NCI-H748 treated with DMSO at 0.1 percent for 48 hours (cell line): ENCODE measurements around the gene NT5DC1.
"Not testable (repeated sequence)": the region's sequence is repeated elsewhere in the genome, so short reads cannot be mapped to it uniquely, and the experiment has no call there.

Source experiments
- DNase-seq: peaks from one replicate; lab custom pipeline; 2025; lab: John Stamatoyannopoulos, UW

NT5DC1 gene

DNA sequence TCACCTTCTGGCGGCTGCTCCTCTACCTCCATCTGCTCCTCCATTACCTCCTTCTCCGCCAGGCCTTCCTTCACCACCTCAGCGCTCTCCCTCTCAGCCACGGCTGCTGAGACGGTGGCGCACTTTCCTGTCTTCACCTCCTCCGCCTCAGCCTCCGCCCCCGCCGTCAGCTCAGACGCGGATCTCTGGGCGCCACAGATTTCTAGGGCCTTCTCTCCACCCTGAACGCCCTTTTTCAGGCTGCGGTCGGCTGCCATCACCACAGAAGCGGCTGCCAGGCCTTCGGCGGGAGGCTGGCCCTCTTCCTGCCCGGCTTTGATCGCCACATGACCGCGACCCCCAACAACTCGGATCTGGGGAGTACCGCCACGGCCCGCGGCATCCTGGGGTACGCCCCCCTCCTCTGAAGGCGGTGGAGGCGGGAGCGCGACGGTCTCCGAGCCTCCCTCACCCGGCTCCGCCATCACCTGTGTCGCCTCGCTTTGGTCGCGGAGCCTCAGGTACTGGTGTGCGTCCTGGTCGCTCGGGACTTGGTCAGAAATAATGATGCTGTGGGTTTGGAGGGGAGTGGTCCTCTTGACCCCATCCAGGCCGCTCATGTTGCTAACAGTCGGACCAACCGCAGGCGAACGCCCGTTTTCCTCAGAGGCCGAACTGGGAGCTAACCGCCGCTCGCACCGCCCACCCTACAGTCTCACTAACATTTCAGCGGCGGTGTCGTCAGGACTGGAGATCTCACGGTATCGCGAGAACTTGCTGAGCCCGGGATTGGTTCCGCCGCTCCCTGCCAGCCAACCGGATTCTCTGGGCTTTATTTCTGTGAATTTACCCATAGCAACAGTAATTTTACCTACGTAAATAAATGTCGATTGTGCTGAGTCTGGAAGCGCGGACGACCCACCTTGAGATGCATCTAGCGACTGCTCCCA, 178.8 kb downstream of the NT5DC1 start, which contains the start of gene TSPYL1:
TSS of gene TSPYL1 (minus strand) at position 699 of the 929 bp plus-strand sequence. CDS start at position 599, 100 bp downstream.
- DNase-seq = peak; percentile 97

DNA sequence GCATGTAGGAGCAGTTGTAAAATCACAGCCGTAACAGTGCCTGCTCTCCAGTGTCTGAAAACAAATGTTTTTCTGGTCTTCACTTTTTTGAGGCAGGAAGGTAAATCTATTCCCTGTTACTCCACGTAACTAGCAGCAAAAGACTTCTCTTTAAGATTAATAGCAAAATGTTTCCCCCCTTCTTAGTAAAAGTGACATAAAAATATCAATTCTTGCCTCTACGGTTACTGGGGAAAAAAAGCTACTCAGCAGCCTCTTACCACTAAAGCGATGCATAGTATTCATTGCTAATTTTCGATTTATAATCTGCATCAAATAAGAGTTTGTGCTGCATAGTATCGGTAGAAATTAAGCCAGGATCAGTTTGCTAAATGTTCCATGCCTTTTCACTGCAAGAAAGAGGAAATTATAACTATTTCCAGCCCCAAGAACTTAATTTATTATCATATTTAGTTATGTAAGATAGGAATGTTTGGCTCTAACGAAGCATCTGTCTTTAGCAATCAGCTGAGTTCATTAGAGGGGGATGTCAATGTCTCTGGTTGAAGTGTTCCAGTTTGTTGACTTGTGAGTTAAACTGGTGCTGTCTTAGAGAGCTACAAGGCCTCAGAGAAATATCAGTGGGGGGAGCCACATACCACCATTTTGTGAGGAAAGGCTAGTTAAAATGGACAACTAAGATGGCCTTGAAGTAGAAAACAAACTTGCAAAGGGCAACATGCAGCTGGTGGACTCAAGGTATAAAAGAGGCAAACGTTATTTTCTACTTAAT, 179.7 kb downstream of the NT5DC1 start:
- no peak for DNase-seq

DNA sequence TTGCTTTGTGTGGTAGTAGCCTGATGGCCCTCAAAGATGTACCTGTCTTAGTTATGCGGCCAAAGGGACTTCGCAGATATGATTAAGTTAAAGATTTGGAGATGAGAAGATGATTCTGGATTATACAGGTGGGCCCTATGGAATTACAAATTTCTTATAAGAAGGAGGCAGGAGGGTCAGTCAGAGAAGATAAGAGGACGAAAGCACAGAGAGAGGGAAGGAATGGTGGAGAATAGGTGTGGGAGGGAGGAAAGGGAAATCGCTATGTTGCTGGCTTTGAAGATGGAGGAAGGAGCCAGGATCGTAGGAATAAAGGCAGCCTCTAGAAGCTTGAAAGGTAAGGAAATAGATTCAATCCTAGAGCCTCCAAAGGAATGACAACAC, 180.3 kb downstream of the NT5DC1 start:
- no peak for DNase-seq

DNA sequence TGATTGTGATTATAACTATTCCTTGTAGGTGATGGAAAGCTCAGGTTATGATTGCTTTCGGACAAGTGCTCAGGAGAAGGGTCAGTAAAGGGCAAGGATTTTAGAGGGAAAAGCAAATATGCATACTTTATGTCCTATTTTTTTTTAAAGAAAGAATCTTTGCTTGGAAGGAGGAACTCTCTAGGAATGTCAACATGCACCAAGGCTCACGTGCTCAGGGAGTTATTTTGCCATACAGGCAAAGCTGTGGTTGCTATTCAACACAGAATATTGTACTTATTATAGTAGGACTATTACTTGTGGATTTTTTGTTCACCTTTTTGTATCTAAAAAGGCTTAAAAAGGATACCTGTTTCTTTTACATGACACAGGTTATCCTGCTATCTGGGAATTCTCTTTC, 182.0 kb downstream of the NT5DC1 start:
- DNase-seq = no peak

DNA sequence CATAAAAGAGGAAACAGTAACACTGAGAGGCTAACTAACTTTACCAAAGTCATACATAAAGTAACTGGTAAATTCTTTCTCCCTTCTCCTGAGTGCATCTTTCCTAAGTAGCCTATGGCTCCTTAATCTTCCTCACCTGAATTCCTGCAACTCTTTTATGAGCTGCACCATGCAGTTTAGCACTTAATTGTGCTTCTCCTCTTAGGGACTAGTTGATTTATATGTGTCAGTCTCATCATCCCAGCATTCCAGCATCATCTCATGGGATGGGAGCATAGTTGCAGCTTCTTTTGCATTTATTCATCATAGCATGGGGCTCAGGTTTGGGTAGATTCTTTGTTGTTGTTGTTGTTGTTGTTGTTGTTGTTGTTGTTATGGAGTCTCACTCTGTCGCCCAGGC, 182.5 kb downstream of the NT5DC1 start:
- DNase-seq = no peak

DNA sequence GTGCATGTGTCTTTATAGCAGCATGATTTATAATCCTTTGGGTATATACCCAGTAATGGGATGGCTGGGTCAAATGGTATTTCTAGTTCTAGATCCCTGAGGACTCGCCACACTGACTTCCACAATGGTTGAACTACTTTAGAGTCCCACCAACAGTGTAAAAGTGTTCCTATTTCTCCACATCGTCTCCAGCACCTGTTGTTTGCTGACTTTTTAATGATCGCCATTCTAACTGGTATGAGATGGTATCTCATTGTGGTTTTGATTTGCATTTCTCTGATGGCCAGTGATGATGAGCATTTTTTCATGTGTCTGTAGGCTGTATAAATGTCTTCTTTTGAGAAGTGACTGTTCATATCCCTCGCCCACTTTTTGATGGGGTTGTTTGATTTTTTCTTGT, 184.3 kb downstream of the NT5DC1 start:
- DNase-seq = not testable (repeated sequence)

DNA sequence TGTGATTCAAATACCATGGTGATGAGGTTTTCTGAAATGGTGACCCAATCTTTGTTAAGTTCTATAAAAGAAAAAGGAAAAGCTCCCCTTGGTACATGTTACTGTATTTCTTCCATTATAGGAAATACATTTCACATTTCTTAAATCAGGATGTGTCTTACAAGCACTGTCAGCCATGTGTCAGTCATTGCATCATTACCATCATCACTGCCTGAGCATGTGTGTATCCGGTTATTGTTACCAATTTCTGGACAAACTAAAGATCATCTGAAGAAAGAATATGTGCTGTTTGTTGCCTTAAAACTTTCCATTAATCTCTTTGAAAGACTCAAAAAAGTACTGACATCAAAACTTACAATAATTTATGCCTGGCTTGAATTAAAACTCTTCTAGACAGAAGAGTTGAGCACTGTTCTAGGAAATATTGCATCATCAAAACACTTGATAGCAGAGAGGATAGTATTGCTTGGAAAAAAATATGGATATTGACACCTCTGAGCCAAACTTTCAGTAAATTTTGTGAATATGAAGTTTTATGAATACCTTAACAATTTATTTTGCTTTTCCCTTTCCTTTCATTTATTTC, 186.2 kb downstream of the NT5DC1 start:
- no peak for DNase-seq

DNA sequence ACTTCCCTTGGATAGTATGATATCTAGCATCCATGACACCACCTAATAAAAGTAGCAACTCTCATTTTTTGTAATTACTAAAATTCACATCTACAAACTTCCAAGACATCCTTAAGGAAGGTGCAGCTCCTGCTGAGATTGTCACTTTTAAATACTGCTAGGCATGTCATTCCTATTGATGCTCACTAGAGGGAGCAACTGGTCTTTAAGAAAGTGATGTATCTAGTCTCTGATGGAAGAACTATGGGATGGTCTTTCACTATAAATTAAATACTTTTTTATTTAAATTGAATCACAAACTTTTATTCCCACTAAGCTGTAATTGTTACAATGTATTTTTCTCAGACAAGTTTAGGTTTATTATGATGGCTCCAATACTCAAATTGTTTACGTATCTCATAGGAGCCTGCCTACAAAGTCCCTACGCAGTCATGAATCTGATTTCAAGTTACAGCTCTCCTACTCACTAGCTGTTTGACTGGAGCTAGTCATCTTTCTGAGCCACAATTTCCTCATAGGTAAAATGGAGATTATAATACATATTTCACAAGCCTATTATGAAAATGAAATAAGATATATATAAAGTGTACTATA, 187.1 kb downstream of the NT5DC1 start:
- DNase-seq = peak; percentile 28

DNA sequence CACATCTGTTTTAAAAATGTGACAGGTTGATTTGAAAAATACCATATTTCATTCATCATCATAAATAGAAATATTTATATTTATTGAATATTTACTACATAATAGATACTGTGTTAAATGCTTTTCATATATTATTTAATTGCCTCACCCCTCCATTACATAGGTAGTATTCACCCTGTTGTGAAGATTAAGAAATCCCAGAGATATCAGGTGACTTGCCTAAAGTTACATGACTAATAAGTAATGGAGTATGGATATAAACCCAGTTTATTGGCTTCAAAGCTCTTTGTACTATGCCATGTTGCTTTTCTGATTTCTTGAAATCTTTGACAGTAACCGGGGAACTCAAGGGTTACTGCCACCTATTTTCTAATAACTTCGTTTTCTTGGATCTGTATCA, 189.2 kb downstream of the NT5DC1 start:
- no peak for DNase-seq

DNA sequence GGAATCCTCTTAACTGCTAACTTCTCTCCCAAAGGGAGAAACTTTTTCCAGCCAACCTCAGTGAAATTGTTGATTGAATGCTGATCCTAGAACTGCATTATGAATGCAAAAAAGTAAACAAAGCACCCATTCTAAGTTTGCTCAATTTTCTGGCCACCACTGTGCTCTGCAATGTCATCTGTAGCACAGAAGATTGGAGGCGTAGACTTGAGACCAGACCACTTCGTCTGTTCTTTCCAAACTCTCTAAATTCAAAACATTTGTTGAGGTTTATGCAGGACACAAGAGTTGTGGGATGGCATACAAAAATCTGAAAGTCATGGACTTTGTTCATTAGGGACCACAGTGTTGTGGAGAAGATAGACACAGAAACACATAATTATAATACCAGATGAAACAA, 190.1 kb downstream of the NT5DC1 start:
- no peak for DNase-seq

DNA sequence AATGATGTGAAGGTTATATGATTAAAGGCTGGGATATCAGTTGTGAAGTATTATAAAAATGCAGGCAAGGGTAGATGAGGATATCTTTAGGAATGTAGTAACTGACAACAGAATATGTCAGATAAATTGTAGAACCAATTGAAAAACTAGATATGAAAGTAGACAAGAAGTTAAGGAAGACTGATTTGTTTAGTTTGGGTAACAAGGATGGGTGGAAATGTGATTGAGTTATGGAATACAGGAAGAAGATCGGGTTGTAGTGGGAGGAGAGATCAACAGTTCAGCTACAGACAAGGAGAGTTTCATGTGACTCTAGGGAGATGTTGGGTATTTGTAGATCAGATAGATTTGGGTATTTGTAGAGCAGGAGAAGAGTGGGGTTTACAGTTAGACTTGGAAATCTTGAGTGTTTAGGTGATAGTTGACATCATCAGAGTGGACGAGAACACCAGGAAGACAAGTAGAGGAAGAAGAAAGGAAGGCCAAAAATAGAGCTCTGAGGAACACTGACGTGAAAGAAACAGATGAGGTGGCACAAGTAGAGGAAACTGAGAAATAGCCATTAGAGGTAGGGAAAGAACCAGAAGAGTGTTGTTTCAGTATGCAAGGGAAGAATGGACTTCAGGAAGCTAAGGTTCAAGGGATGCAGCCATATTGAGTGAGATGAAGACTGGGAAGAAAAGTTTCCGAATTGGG, 191.2 kb downstream of the NT5DC1 start:
- DNase-seq = no peak

DNA sequence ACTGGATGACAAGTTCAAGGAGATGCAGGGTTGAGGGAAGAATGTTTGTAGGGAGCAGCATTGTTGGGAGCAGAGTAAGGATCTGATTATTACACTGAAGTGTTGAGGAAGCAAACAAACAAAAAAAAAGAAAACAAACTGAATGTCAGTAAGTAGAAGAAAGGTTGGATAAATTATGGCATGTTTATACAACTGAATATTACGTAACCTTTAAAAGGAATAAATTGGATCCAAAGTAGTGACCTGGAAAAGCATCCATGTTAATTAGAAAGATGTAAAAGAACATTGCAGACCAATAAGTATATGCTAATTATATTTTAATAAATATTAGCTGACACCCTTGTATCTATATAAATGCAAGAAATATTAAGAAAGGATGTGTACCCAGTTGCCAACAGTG, 191.9 kb downstream of the NT5DC1 start:
- DNase-seq = no peak

DNA sequence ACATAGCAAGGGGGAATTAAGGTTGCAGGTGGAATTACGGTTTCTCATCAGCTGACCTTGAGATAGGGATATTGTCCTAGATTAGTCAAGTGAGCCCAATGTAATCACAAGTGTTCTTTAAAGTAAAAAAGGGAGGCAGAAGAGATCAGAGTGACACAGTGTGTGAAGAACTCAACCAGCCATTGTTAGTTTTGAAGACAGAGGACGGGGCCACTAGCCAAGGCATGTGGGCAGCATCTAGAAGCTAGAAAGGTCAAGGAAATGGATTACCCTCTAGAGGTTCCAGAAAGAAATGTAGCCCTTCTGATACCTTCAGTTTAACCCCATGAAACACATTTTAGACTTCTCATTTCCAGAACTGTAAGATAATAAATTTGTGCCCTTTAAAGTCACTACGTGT, 197.6 kb downstream of the NT5DC1 start:
- no peak for DNase-seq

DNA sequence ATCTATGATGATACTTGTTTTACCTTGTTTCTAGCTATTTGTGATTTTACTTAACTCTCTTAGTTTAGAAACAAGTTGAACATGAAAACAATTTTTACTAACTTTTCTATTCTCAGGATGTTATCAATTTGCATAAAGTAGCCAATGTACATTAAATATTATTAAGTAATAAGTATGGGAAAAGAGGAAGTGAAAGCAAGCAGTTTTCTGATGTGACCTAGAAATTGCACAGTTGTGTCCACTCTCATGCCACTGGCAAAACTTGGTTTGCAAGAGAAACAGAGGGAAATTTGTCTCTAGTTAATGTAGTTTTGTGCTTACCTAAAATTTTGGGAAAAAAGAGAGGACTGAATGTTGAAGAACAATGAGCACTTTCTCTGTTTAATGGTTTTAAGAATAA, 198.3 kb downstream of the NT5DC1 start:
- no peak for DNase-seq
